Mesothelial cell of epicardium (in vitro differentiated cells): ENCODE results near the gene REG3G. TPM values are rescaled to one million over a fixed set of nuclear protein-coding genes. Genes with fewer than 3 reads are reported as not detected.

ENCODE experiments used
- DNase-seq, 2 experiments: peaks; one replicate each; pipeline ENCODE4 v3.0.0; 2021; ENCODE audit warnings: low spot score in 2 of 2; ENCODE audit not compliant: unreplicated experiment in 2 of 2
- H3K27ac Mint-ChIP-seq: 2 replicates; pipeline ENCODE4 v1.8.0; 2021; ENCODE audit warnings: mixed read lengths
- H3K27me3 Mint-ChIP-seq: 2 replicates; pipeline ENCODE4 v1.8.0; 2021; ENCODE audit warnings: low read depth, mixed read lengths
- H3K36me3 Mint-ChIP-seq: 2 replicates; pipeline ENCODE4 v1.8.0; 2021; ENCODE audit warnings: mixed read lengths
- H3K4me1 Mint-ChIP-seq: 2 replicates; pipeline ENCODE4 v1.8.0; 2021; ENCODE audit warnings: mixed read lengths
- H3K4me3 Mint-ChIP-seq: 2 replicates; pipeline ENCODE4 v1.8.0; 2021; ENCODE audit warnings: mild to moderate bottlenecking, moderate library complexity, mixed read lengths
- H3K9me3 Mint-ChIP-seq: 2 replicates; pipeline ENCODE4 v1.8.0; 2021; ENCODE audit warnings: mixed read lengths
- CTCF ChIP-seq: fragments of 200-600 bp; sonication (generic); IDR thresholded peaks from one replicate; pipeline ENCODE4 v1.5.0; 2021; ENCODE audit warnings: antibody characterized with exemption; ENCODE audit not compliant: unreplicated experiment
- total RNA-seq: library from RNA; stranded (reverse); gene quantifications from 3 replicates; pipeline ENCODE4 v1.2.1, GENCODE V29; 2021

REG3G gene
- total RNA-seq, 1 donor from 2014 or later: not detected

DNA sequence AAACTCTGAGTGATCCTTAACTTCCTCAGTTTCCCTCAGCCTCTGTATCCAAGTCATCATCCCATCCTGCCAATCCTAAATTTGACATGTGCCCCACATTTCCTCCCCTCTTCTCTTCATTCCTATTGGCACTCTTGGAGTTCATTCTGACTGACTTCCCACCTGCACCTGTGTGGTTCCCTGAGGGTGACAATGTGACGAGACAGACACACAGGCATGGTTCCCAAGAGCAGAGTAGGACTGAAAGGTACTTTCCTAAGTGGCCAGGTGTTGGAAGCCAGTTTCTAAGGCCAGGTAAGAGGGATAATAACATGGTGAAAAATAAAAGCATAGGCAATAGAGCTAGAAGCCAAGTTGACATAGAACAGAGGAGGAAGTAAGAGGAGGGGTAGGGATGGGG lies 24.2 kb upstream of the REG3G start:
- peaks cover 10% of the 10 kb centered on the region for H3K4me1 Mint-ChIP-seq
- TF ChIP-seq CTCF: no peak
- DNase-seq: no peak
- H3K4me3 Mint-ChIP-seq: no peak overlapping the region
- H3K9me3 Mint-ChIP-seq: no peaks in the 10 kb centered on the region
- H3K36me3 Mint-ChIP-seq: no peaks in the 10 kb centered on the region
- H3K27me3 Mint-ChIP-seq: peaks cover 18% of the 10 kb centered on the region
- H3K27ac Mint-ChIP-seq: no peak overlapping the region

DNA sequence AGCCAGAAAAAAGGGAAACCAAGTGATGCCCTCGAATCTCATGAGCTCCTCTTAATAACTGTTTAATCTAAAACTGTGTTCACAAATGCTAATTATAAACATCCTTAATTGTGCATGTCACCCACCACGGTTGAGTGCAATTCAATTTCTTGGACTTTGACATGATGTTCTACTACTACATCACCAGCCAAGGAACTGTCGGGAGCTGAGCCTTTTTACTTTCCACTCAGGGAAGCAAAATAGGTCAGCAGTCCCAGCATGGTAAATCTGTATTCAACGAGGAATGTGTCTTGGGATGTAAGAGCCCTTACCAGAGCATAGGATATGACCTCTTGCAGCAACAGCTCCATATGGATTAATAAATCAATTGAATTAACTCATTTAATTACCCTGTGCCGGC lies 20.8 kb upstream of the REG3G start:
- no peak for DNase-seq

DNA sequence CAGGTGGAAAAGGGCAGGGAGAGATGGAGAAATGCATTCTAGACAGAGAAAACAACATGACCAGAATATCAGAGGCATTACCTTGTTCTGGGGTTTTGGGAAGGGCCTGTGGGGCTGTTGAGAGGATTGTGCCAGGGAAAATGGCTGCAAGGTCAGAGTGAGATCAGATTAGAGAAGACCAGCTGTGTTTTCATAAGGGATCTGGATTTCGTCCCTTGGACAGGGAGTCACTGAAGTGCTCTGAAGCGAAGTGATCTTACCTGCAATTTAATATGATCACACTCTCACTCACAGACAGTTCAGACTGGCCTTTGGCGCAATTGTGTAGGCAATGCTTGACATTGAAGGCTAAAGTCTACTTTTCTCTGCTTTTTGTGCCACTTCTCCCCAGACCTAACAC lies 20.3 kb upstream of the REG3G start:
- no peaks in the 10 kb centered on the region for H3K9me3 Mint-ChIP-seq
- no peak for DNase-seq
- H3K4me1 Mint-ChIP-seq: peaks cover 10% of the 10 kb centered on the region
- H3K4me3 Mint-ChIP-seq: no peak overlapping the region
- no peaks in the 10 kb centered on the region for H3K36me3 Mint-ChIP-seq
- TF ChIP-seq CTCF: no peak
- H3K27me3 Mint-ChIP-seq: no peaks in the 10 kb centered on the region
- H3K27ac Mint-ChIP-seq: no peak overlapping the region

More for the DNA sequence above, 20.8 kb upstream of the REG3G start:
- TF ChIP-seq CTCF: no peak
- Mint-ChIP-seq H3K9me3 (no peaks in the 10 kb centered on the region), H3K27ac (no peak overlapping the region), H3K4me1 (peaks cover 10% of the 10 kb centered on the region), H3K4me3 (no peak overlapping the region), H3K27me3 (no peaks in the 10 kb centered on the region), H3K36me3 (no peaks in the 10 kb centered on the region)

- Mint-ChIP-seq H3K36me3 (no peaks in the 10 kb centered on the region), H3K4me1 (peaks cover 10% of the 10 kb centered on the region), H3K9me3 (no peaks in the 10 kb centered on the region), H3K27ac (no peak overlapping the region), H3K4me3 (no peak overlapping the region), H3K27me3 (no peaks in the 10 kb centered on the region)
- TF ChIP-seq CTCF: no peak
- DNase-seq: no peak
Measured at GRCh38 chr2:79009388-79009787, 16.1 kb upstream of the REG3G start.

DNA sequence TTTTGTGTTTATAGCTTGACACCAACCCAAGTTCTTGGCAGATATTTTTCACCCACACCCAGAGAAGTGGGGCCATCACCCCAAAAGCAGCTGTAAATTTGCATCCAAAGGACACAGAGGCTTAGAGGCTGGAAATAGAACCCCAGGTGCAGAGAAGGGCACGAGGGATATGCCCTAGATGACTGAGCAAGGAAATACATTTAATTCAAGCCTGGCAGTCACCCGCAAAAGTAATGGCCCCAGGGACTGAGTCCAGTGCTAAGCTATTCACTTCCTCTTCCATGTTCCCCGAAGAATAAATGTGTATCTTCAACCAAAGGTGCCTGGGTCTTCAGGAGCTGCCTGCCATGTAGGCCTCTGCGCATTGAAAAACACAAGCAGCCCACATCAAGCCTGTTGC lies 14.0 kb upstream of the REG3G start:
- H3K9me3 Mint-ChIP-seq: no peaks in the 10 kb centered on the region
- H3K36me3 Mint-ChIP-seq: no peaks in the 10 kb centered on the region
- no peak overlapping the region for H3K27ac Mint-ChIP-seq
- no peaks in the 10 kb centered on the region for H3K4me1 Mint-ChIP-seq
- TF ChIP-seq CTCF: no peak
- DNase-seq: no peak
- no peak overlapping the region for H3K4me3 Mint-ChIP-seq
- H3K27me3 Mint-ChIP-seq: no peaks in the 10 kb centered on the region

- TF ChIP-seq CTCF: no peak
- H3K36me3 Mint-ChIP-seq: no peaks in the 10 kb centered on the region
- no peak overlapping the region for H3K4me3 Mint-ChIP-seq
- H3K9me3 Mint-ChIP-seq: no peaks in the 10 kb centered on the region
- no peak for DNase-seq
- no peaks in the 10 kb centered on the region for H3K4me1 Mint-ChIP-seq
- no peak overlapping the region for H3K27ac Mint-ChIP-seq
- H3K27me3 Mint-ChIP-seq: peaks cover 7% of the 10 kb centered on the region
Measured at GRCh38 chr2:79013629-79014028, 11.9 kb upstream of the REG3G start.
